Stimulated activated memory B cell treated with anti-CD40 and anti-IgM and Interleukin-4, amounts not matched to agents 10 μg/mL and 1 μg/mL and 100 μg/mL, for 72 hours (primary cell): ENCODE measurements around the gene DNASE1L2.

Experiments used
- ATAC-seq: fragments of 150-1000 bp; cut with Tn5 transposase; 2 replicates; pipeline ENCODE4 v1.10.0; 2021
- H3K27ac Mint-ChIP-seq: one replicate; pipeline ENCODE4 v1.8.0; 2022; ENCODE audit warnings: mild to moderate bottlenecking, mixed read lengths
- H3K27me3 Mint-ChIP-seq: one replicate; pipeline ENCODE4 v1.8.0; 2022; ENCODE audit warnings: mixed read lengths
- H3K36me3 Mint-ChIP-seq: one replicate; pipeline ENCODE4 v1.8.0; 2022; ENCODE audit warnings: mixed read lengths
- H3K4me1 Mint-ChIP-seq: one replicate; pipeline ENCODE4 v1.8.0; 2022; ENCODE audit warnings: mixed read lengths
- H3K4me3 Mint-ChIP-seq: one replicate; pipeline ENCODE4 v1.8.0; 2022; ENCODE audit warnings: mild to moderate bottlenecking, moderate library complexity, mixed read lengths
- H3K9me3 Mint-ChIP-seq: one replicate; pipeline ENCODE4 v1.8.0; 2022; ENCODE audit warnings: mixed read lengths

DNASE1L2 gene

DNA sequence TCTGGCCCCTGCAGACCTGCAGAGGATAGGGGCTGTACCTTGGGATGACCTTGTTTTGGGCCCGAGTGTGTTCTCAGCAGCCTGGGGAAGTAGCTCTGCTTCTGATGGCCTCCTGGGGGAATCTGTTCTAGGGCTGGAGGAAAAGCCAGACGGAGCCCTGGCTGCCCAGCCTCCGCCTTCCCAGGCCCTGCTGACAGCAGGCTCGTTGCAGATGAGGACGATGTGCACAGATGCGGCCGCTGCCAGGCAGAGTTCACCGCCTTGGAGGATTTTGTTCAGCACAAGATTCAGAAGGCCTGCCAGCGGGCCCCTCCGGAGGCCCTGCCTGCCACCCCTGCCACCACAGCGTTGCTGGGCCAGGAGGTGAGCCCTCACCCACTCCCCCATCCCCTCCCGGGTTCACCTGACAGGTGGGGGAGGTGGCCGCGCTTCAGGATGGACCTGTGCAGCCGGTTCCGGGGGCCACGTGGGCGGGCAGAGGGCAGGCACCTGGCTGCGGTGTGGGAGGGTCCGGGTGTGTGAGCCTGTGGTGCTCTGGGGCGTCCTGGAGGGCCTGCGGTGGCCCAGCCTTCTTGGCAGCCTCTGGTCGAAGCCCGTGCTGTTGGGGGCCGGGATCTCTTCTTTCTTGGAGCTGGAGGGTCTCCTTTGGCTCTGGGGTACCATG lies 8.0 kb upstream of the DNASE1L2 start:
- ATAC-seq: no peak
- Mint-ChIP-seq H3K36me3 (peaks cover 24% of the 10 kb centered on the region), H3K4me1 (peaks cover 12% of the 10 kb centered on the region), H3K27ac (no peak overlapping the region), H3K27me3 (no peaks in the 10 kb centered on the region), H3K4me3 (no peak overlapping the region), H3K9me3 (no peaks in the 10 kb centered on the region)

DNA sequence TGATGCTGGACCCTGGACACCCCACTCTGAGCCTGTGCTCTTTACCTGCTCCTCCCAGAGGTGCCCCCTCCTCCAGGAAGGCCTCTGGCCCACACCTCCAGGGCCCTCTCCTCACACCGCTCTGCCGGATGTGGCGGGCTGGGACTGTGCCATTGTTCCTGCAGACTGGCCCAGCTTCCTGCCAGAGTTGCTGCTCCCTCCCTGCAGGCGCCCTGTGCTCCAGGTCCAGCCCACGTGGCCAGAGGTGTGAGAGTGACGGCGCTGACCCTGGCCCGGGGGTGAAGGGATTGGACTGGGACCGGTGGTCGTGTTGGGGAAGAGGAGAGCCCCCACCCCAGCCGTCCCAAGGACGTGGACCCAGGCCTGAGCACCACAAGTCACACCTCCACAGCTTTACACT lies 7.2 kb upstream of the DNASE1L2 start:
- H3K4me1 Mint-ChIP-seq: peaks cover 10% of the 10 kb centered on the region
- ATAC-seq: no peak
- H3K36me3 Mint-ChIP-seq: peaks cover 31% of the 10 kb centered on the region
- H3K27ac Mint-ChIP-seq: no peak overlapping the region
- no peaks in the 10 kb centered on the region for H3K27me3 Mint-ChIP-seq
- H3K9me3 Mint-ChIP-seq: no peaks in the 10 kb centered on the region
- H3K4me3 Mint-ChIP-seq: no peak overlapping the region

GRCh38 chr16:2229632-2230250 lies 6.5 kb upstream of the DNASE1L2 start:
- no peak for ATAC-seq
- no peak overlapping the region for H3K27ac Mint-ChIP-seq
- H3K9me3 Mint-ChIP-seq: no peaks in the 10 kb centered on the region
- peaks cover 3% of the 10 kb centered on the region for H3K4me1 Mint-ChIP-seq
- H3K36me3 Mint-ChIP-seq: peaks cover 36% of the 10 kb centered on the region
- no peak overlapping the region for H3K4me3 Mint-ChIP-seq
- no peaks in the 10 kb centered on the region for H3K27me3 Mint-ChIP-seq

DNA sequence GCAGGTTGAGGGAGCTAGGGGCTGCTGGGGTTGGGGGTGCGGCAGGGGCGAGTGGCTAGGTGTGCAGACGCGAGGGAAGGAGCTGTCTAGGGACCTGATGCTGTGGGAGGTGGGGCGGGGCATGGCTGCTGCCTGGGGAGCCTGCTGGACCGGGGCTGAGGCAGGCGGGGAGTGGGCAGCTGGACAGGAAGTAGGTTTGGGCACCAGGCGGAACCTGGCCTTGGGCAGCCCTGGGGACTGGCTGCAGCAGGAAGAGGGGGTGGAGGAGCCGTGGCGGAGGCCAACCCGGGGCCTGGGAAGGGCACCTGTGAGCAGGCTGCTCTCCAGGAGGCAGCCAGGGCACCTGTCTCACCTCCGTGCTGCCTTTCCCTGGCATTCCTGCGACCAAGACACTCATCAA lies 5.9 kb upstream of the DNASE1L2 start:
- ATAC-seq: no peak
- Mint-ChIP-seq H3K27ac (no peak overlapping the region), H3K9me3 (no peaks in the 10 kb centered on the region)

DNA sequence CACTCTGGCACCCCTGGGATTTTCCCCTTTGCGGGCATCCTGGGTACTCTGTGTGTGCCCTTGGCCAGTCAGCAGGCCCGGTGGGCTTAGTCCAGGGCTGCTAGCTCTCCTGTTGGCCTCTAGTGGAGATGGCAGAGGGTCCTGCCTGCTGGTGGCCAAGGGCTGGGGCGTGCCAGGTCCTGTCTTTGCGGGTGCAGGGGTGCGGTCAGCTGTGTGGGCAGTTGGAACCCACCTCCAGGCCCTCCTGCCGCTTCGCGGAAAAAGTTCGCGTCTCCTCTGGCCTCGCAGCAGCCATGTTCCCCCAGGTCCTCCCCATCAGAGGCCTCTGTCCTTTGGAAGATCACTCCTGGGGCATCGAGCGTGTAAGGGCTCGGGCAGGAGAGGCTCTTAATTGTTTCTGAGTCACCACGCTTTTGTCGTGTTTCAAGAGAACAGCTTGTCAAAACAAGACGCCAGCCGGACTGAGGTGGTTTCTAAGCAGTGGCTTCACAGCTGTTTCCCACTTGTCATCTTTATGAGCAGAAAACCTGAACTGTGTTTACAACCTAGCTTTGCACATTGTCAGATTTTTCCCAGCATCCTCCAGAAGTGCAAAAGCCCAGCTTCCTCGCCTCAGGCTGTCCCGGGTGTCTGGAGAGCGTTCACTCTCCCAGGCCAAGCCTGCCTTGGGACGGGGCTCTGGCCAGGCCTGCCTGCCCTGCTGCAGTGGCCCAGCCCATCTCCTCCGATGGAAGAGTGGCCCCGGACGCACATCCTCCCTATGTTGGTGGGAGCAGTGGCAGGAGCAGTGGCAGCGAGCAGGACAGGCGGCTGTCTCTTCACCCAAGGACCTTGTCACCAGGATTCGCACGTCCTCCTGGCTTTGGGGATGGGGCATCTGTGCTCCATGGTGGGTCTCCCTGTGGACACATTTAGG lies 5.0 kb upstream of the DNASE1L2 start:
- Mint-ChIP-seq H3K27ac (no peak overlapping the region), H3K4me1 (no peaks in the 10 kb centered on the region), H3K27me3 (no peaks in the 10 kb centered on the region), H3K36me3 (peaks cover 49% of the 10 kb centered on the region), H3K9me3 (no peaks in the 10 kb centered on the region), H3K4me3 (no peak overlapping the region)
- ATAC-seq: no peak

More for the DNA sequence above, 5.9 kb upstream of the DNASE1L2 start:
- Mint-ChIP-seq H3K4me3 (no peak overlapping the region), H3K36me3 (peaks cover 43% of the 10 kb centered on the region), H3K4me1 (no peaks in the 10 kb centered on the region), H3K27me3 (no peaks in the 10 kb centered on the region)

DNA sequence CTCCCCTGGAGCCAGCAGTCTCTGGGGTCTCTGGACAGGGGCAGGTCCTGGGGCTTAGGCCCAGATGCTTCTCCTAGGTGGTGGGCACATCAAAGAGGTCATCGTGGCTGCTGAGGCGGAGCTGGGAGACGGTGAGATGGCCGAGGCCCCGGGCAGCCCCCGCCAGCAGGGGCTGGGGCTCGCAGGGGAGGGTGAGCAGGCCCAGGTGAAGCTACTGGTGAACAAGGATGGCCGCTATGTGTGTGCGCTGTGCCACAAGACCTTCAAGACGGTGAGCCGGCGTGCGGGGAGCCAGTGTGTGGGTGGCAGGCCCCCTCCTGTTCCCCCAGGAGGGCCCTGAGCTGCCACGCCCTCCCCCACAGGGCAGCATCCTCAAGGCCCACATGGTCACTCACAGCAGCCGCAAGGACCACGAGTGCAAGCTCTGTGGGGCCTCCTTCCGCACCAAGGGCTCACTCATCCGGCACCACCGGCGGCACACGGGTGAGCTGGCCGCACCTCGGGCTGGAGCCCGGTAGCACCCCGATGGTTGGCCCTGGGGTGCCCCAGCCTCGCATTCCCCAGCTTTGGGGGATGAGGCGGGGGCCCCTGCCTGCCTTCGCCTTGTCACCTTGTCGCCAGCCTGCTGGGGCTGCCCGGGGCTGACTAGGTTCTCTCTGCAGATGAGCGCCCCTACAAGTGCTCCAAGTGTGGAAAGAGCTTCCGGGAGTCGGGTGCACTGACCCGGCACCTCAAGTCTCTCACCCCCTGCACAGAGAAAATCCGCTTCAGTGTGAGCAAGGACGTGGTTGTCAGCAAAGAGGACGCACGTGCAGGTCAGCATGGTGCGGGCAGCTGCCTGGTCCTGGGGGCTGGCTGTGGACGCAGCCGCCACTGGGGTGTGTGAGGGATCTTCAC lies 3.9 kb upstream of the DNASE1L2 start:
- peaks cover 49% of the 10 kb centered on the region for H3K36me3 Mint-ChIP-seq
- no peak overlapping the region for H3K4me3 Mint-ChIP-seq
- H3K9me3 Mint-ChIP-seq: no peaks in the 10 kb centered on the region
- H3K4me1 Mint-ChIP-seq: no peaks in the 10 kb centered on the region
- H3K27ac Mint-ChIP-seq: no peak overlapping the region
- no peaks in the 10 kb centered on the region for H3K27me3 Mint-ChIP-seq
- no peak for ATAC-seq

DNA sequence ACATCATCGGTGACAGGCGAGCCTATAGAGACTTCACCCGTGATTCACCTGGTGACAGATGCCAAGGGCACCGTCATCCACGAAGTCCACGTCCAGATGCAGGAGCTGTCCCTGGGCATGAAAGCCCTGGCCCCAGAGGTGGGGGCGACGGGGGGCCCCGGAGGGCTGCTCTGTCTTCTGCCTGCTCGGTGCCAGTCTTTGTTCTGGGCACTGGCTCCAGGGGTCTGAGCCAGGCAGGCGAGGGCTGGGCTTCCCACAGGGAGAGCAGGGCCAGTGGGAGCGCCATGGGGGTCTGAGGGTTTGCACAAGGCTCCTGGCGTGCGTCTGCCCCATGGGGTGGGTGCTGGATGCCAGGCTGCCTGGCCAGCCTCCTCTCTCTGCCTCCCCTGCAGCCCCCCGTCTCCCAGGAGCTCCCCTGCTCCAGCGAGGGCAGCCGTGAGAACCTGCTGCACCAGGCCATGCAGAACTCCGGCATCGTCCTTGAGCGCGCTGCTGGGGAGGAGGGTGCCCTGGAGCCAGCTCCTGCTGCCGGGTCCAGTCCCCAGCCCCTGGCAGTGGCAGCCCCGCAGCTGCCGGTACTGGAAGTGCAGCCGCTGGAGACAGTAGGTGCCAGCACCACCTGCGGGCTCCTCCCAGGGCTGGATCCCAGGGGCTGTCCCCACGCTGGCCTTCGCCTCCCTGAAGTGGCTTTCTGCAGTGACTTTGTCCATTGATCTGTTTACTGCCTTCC lies 3.0 kb upstream of the DNASE1L2 start:
- Mint-ChIP-seq H3K27me3 (no peaks in the 10 kb centered on the region), H3K4me3 (no peak overlapping the region), H3K27ac (no peak overlapping the region), H3K36me3 (peaks cover 49% of the 10 kb centered on the region), H3K9me3 (no peaks in the 10 kb centered on the region), H3K4me1 (no peaks in the 10 kb centered on the region)
- no peak for ATAC-seq

- no peak for ATAC-seq
- Mint-ChIP-seq H3K27me3 (no peaks in the 10 kb centered on the region), H3K4me1 (no peaks in the 10 kb centered on the region), H3K9me3 (no peaks in the 10 kb centered on the region), H3K27ac (no peak overlapping the region), H3K4me3 (no peak overlapping the region), H3K36me3 (peaks cover 45% of the 10 kb centered on the region)
These were observed 2.1 kb upstream of the DNASE1L2 start for GRCh38 chr16:2233872-2234812.

- no peaks in the 10 kb centered on the region for H3K4me1 Mint-ChIP-seq
- H3K27me3 Mint-ChIP-seq: no peaks in the 10 kb centered on the region
- no peak for ATAC-seq
- H3K9me3 Mint-ChIP-seq: no peaks in the 10 kb centered on the region
- H3K36me3 Mint-ChIP-seq: peaks cover 45% of the 10 kb centered on the region
- no peak overlapping the region for H3K4me3 Mint-ChIP-seq
- H3K27ac Mint-ChIP-seq: no peak overlapping the region
These were observed 1.5 kb upstream of the DNASE1L2 start for GRCh38 chr16:2234813-2235170.

DNA sequence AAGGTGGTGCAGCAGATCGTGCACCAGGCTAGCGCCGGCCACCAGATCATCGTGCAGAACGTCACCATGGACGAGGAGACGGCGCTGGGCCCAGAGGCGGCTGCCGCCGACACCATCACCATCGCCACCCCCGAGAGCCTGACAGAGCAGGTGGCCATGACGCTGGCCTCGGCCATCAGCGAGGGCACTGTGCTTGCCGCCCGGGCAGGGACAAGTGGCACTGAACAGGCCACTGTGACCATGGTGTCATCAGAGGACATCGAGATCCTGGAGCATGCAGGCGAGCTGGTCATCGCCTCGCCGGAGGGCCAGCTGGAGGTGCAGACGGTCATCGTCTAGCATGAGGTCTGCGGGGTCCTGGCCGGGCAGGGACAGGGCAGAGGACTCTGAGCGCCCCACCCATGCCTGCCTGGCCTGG lies 1.0 kb upstream of the DNASE1L2 start:
- peaks cover 42% of the 10 kb centered on the region for H3K36me3 Mint-ChIP-seq
- H3K4me3 Mint-ChIP-seq: no peak overlapping the region
- H3K27me3 Mint-ChIP-seq: no peaks in the 10 kb centered on the region
- ATAC-seq: no peak
- no peak overlapping the region for H3K27ac Mint-ChIP-seq
- no peaks in the 10 kb centered on the region for H3K9me3 Mint-ChIP-seq
- no peaks in the 10 kb centered on the region for H3K4me1 Mint-ChIP-seq

- no peak overlapping the region for H3K4me3 Mint-ChIP-seq
- H3K27me3 Mint-ChIP-seq: no peaks in the 10 kb centered on the region
- no peak overlapping the region for H3K27ac Mint-ChIP-seq
- H3K4me1 Mint-ChIP-seq: no peaks in the 10 kb centered on the region
- no peak for ATAC-seq
- no peaks in the 10 kb centered on the region for H3K9me3 Mint-ChIP-seq
- peaks cover 41% of the 10 kb centered on the region for H3K36me3 Mint-ChIP-seq
These were observed 428 bp upstream of the DNASE1L2 start for GRCh38 chr16:2235695-2236336.

- Mint-ChIP-seq H3K36me3 (peaks cover 35% of the 10 kb centered on the region), H3K4me1 (no peaks in the 10 kb centered on the region), H3K4me3 (no peak overlapping the region), H3K27me3 (no peaks in the 10 kb centered on the region), H3K27ac (no peak overlapping the region), H3K9me3 (no peaks in the 10 kb centered on the region)
- no peak for ATAC-seq
These were observed 848 bp downstream of the DNASE1L2 start for GRCh38 chr16:2237102-2237482.

GRCh38 chr16:2237493-2238149 lies 1.4 kb downstream of the DNASE1L2 start:
- Mint-ChIP-seq H3K4me3 (no peak overlapping the region), H3K9me3 (no peaks in the 10 kb centered on the region), H3K36me3 (peaks cover 40% of the 10 kb centered on the region), H3K27me3 (no peaks in the 10 kb centered on the region), H3K27ac (no peak overlapping the region), H3K4me1 (no peaks in the 10 kb centered on the region)
- no peak for ATAC-seq
